Spleen (tissue), 13 donors: ENCODE measurements around the gene DENND1C. TPM values are rescaled to one million over a fixed set of nuclear protein-coding genes. Genes with fewer than 3 reads are reported as not detected.

Source experiments
- DNase-seq: peaks from one replicate; pipeline ENCODE4 v3.0.0-alpha.2; 2020
- H3K27ac ChIP-seq, 8 donors: fragments of 200-600 bp; sonication (generic) in 7 of 8; 1 replicate in 4 of 8; 2 replicates in 4 of 8; pipeline versions ENCODE4 v1.5.0 to v1.8.0; 2016 to 2021; ENCODE audit warnings: inconsistent platforms in 4 of 8, mild to moderate bottlenecking in 4 of 8, moderate library complexity in 1 of 8
- H3K27me3 ChIP-seq, 7 donors: fragments of 200-600 bp; sonication (generic) in 6 of 7; replicated peaks in 1 of 7; 1 replicate in 4 of 7; 2 replicates in 3 of 7; pipeline versions ENCODE4 v1.5.0 to v1.8.0; 2016 to 2021; ENCODE audit warnings: inconsistent platforms in 3 of 7, mild to moderate bottlenecking in 1 of 7
- H3K36me3 ChIP-seq, 6 donors: fragments of 200-600 bp; sonication (generic) in 5 of 6; 1 replicate in 4 of 6; 2 replicates in 2 of 6; pipeline versions ENCODE4 v1.5.0 to v1.8.0; 2016 to 2021; ENCODE audit warnings: inconsistent platforms in 2 of 6
- H3K4me1 ChIP-seq, 6 donors: fragments of 200-600 bp; sonication (generic) in 5 of 6; 1 replicate in 3 of 6; 2 replicates in 3 of 6; pipeline versions ENCODE4 v1.5.0 to v1.8.0; 2016 to 2021; ENCODE audit warnings: inconsistent platforms in 3 of 6
- H3K4me3 ChIP-seq, 8 donors: fragments of 200-600 bp; sonication (generic) in 7 of 8; 1 replicate in 4 of 8; 2 replicates in 4 of 8; pipeline versions ENCODE4 v1.5.0 to v1.8.0; 2016 to 2021; ENCODE audit warnings: inconsistent platforms in 4 of 8, mild to moderate bottlenecking in 4 of 8, moderate library complexity in 2 of 8
- H3K9me3 ChIP-seq, 8 donors: fragments of 200-600 bp; sonication (generic) in 7 of 8; 1 replicate in 4 of 8; 2 replicates in 4 of 8; pipeline versions ENCODE4 v1.5.0 to v1.8.0; 2016 to 2021; ENCODE audit warnings: inconsistent platforms in 4 of 8
- CTCF ChIP-seq, 11 experiments: fragments of 200-600 bp in 7 of 11; fragments of 450-650 bp in 4 of 11; sonication (generic) in 4 of 11; IDR thresholded peaks in 8 of 11; conservative IDR thresholded peaks in 3 of 11; 1 replicate in 7 of 11; 2 replicates in 4 of 11; pipeline versions ENCODE4 v1.4.0 to v1.8.0; 2016 to 2021; ENCODE audit warnings: antibody characterized with exemption in 11 of 11, inconsistent platforms in 4 of 11, mild to moderate bottlenecking in 1 of 11
- POLR2A ChIP-seq, 3 donors: fragments of 450-650 bp; IDR thresholded peaks; one replicate each; pipeline ENCODE4 v1.5.1; 2017; ENCODE audit warnings: antibody characterized with exemption in 3 of 3, mild to moderate bottlenecking in 1 of 3
- POLR2AphosphoS5 ChIP-seq, 3 donors: sonication (generic); formaldehyde crosslinking; IDR thresholded peaks; one replicate each; pipeline ENCODE4 v1.5.1; 2017; ENCODE audit warnings: antibody characterized with exemption in 3 of 3
- WGBS, 5 donors: extraction: QIAGEN DNeasy Blood & Tissue Kit in 3 of 5; methylation state at CpG; one replicate each; pipeline versions ENCODE4 v1.1.5 to v1.1.7; 2013 to 2018; 5-methylcytosine and 5-hydroxymethylcytosine counted together
- intact Hi-C: fragments of 100-400 bp; cut with DNase I; formaldehyde crosslinking; loops from one replicate; pipeline ENCODE4 v1.15.0; 2023; ENCODE audit warnings: low total_unique reads
- long read RNA-seq, 2 donors: transcript quantifications; one replicate each; lab custom pipeline, GENCODE V29; 2026
- polyA plus RNA-seq, 3 donors: library from polyadenylated mRNA; stranded (reverse); fragments of 200-250 nt; gene quantifications; one replicate each; pipeline ENCODE4 v1.2.1, GENCODE V29; 2013
- total RNA-seq, 7 donors: library from RNA; depleted of rRNA in 3 of 7; stranded (reverse); fragments of >200 nt in 3 of 7; fragmentation: NEBNext Ultra II Directional in 4 of 7; extraction: Animal tissue kit (Norgen Biotek cat#: 25700) in 4 of 7; gene quantifications; one replicate each; pipeline versions ENCODE4 v1.1.0 to v1.2.1, GENCODE V29; 2016 to 2021
- donor health status: healthy with polysubstance abuse.
- donor health status: DM: no; HTN: no; CAD: no; lungs with moderate emphysema.
- donor health status: DM: no; HTN: no; CAD: no.
- donor health status: Bipolar disorder and iron deficiency.
- donor health status: healthy.
- donor health status: DM: no; HTN: no; CAD: no.
- donor health status: DM: yes; HTN: yes; CAD: no.

DENND1C gene
- total RNA-seq: 10 to 100 TPM; 39.3 to 70.9 (median 58.5) TPM
- polyA plus RNA-seq: 10 to 100 TPM; 36.8 to 67.1 (median 65.1) TPM
- long read RNA-seq, donor 1, partial matches to known transcripts: 0 of 3 reads
- long read RNA-seq, donor 1, other reads (novel, unspliced or antisense): 0 of 3 reads
- long read RNA-seq, donor 2, partial matches to known transcripts: 0 of 1 reads
- long read RNA-seq, donor 2, other reads (novel, unspliced or antisense): 0 of 1 reads

GRCh38 chr19:6481541-6482342 lies at the start of gene DENND1C:
TSS of gene DENND1C (minus strand) at chr19:6481787. CDS start at chr19:6481695, 92 bp downstream.
- DNase-seq: peak; percentile 95
- Histone ChIP-seq H3K27me3 (peaks cover 0 to 5% (median 0%) of the 10 kb centered on the region in 7 donors), H3K36me3 (peaks cover 0 to 33% (median 8%) of the 10 kb centered on the region in 6 donors), H3K4me3 (peak within 1 kb of the TSS; percentile 42 to 76 (median 57)), H3K9me3 (no peaks in the 10 kb centered on the region), H3K27ac (peak within 1 kb of the TSS; percentile 83 to 96 (median 90)), H3K4me1 (peaks cover 0 to 53% (median 20%) of the 10 kb centered on the region in 6 donors)
- intact Hi-C loops: no loop called here
- peak in 10 of 11 experiments; percentile 43 to 77 (median 68) for TF ChIP-seq CTCF (IDR thresholded peaks at IDR 0.05 in 8 of 11, conservative IDR thresholded peaks at IDR 0.05 in 3 of 11)
- peak; percentile 79 to 89 (median 83) for TF ChIP-seq POLR2AphosphoS5 (IDR thresholded peaks at IDR 0.05)
- TF ChIP-seq POLR2A (IDR thresholded peaks at IDR 0.05): no peak
- WGBS, 5 donors: 10 to 19% (median 14%) methylated on average over 20 to 24 of the region's 24 CpGs

- peak within 1 kb of the TSS; percentile 41 to 76 (median 52) for H3K4me3 ChIP-seq
- no peaks in the 10 kb centered on the region for H3K9me3 ChIP-seq
- intact Hi-C loops: no loop called here
- peaks cover 0 to 45% (median 7%) of the 10 kb centered on the region in 7 donors for H3K27me3 ChIP-seq
- peak; percentile 95 for DNase-seq
- peaks cover 0 to 7% (median 3%) of the 10 kb centered on the region in 6 donors for H3K36me3 ChIP-seq
- whole genome bisulfite sequencing, 5 donors: 1% methylated on average over 27 to 44 of the region's 44 CpGs
- peak within 1 kb of the TSS in 7 of 8 donors; percentile 61 to 87 (median 77) for H3K27ac ChIP-seq
- H3K4me1 ChIP-seq: peaks cover 6 to 57% (median 45%) of the 10 kb centered on the region in 6 donors
- peak; percentile 27 to 66 (median 62) for TF ChIP-seq POLR2A (IDR thresholded peaks at IDR 0.05)
- no peak for TF ChIP-seq CTCF (IDR thresholded peaks at IDR 0.05 in 8 of 11, conservative IDR thresholded peaks at IDR 0.05 in 3 of 11)
- peak; percentile 87 to 95 (median 90) for TF ChIP-seq POLR2AphosphoS5 (IDR thresholded peaks at IDR 0.05)
Observed at GRCh38 chr19:6530386-6531162, 49.0 kb upstream of the DENND1C start, which contains the start of gene TNFSF9. TSS of gene TNFSF9 (plus strand) at chr19:6531026. CDS start at chr19:6531037, 11 bp downstream.

- TF ChIP-seq POLR2AphosphoS5 (IDR thresholded peaks at IDR 0.05): no peak
- WGBS, 5 donors: 68 to 79% (median 73%) methylated on average over 2 of the region's 2 CpGs
- peak overlapping the region in 3 of 8 donors; percentile 52 to 76 (median 53) for H3K4me3 ChIP-seq
- peaks cover 0 to 6% (median 2%) of the 10 kb centered on the region in 6 donors for H3K36me3 ChIP-seq
- H3K27ac ChIP-seq: peak overlapping the region in 1 of 8 donors; percentile 85
- peaks cover 6 to 59% (median 46%) of the 10 kb centered on the region in 6 donors for H3K4me1 ChIP-seq
- DNase-seq: no peak
- intact Hi-C loops: no loop called here
- peaks cover 0 to 45% (median 7%) of the 10 kb centered on the region in 7 donors for H3K27me3 ChIP-seq
- H3K9me3 ChIP-seq: no peaks in the 10 kb centered on the region
Observed at GRCh38 chr19:6529937-6530385, 48.4 kb upstream of the DENND1C start.

GRCh38 chr19:6529351-6529750 lies 47.8 kb upstream of the DENND1C start:
- H3K4me1 ChIP-seq: peaks cover 6 to 66% (median 48%) of the 10 kb centered on the region in 6 donors
- H3K9me3 ChIP-seq: no peaks in the 10 kb centered on the region
- intact Hi-C loops: no loop called here
- H3K27ac ChIP-seq: peak overlapping the region in 1 of 8 donors; percentile 75
- no peaks in the 10 kb centered on the region for H3K36me3 ChIP-seq
- no peak for TF ChIP-seq CTCF (IDR thresholded peaks at IDR 0.05 in 8 of 11, conservative IDR thresholded peaks at IDR 0.05 in 3 of 11)
- no peak for TF ChIP-seq POLR2A (IDR thresholded peaks at IDR 0.05)
- TF ChIP-seq POLR2AphosphoS5 (IDR thresholded peaks at IDR 0.05): no peak
- WGBS, 5 donors: 23 to 62% (median 54%) methylated on average over 2 of the region's 2 CpGs
- no peak for DNase-seq
- H3K27me3 ChIP-seq: peaks cover 0 to 39% (median 7%) of the 10 kb centered on the region in 7 donors
- H3K4me3 ChIP-seq: no peak overlapping the region
